Heart left ventricle (tissue), 13 donors: ENCODE data around the gene GFI1B.

Experiments used
- CTCF ChIP-seq, 12 donors: fragments of 200-600 bp; sonication (generic) in 4 of 12; IDR thresholded peaks; one replicate each; pipeline versions ENCODE4 v1.5.0 to v1.8.0; 2018 to 2022; ENCODE audit warnings: antibody characterized with exemption in 12 of 12, mild to moderate bottlenecking in 5 of 12
- POLR2A ChIP-seq, 2 donors: fragments of 450-650 bp; IDR thresholded peaks; one replicate each; pipeline ENCODE4 v1.6.1; 2017; ENCODE audit warnings: antibody characterized with exemption in 2 of 2, mild to moderate bottlenecking in 2 of 2, moderate library complexity in 2 of 2
- donor health status: ischemic (EF 13 %, LVEDD 7.1; RV severe dilation, severe dysfunction).
- donor health status: DM: no; HTN: yes; CAD: no.
- donor health status: DM: no; HTN: no; CAD: no.
- donor health status: ischemic (EF 25% LVEDD 6.9; RV normal size, moderate dysfunction).
- donor health status: ischemic (EF 25% LVEDD 5.7; RV mildly dilated, moderate dysfunction).
- donor health status: ischemic (EF 35%, LVEDD 5.7; RV mildly dilated, moderate dysfunction).
- donor health status: nonischemic (EF 11% LVEDD 7.7; RV severe dilation, severe dysfunction).
- donor health status: DM: yes; HTN: yes; CAD: no.
- donor health status: PGD.
- donor health status: ischemic (EF 29% LVEDD 5.4; RV normal size, mild dysfunction).
- donor health status: nonischemic (EF 23%, LVEDD 6.1; RV moderate dilation, normal function).

GRCh38 chr9:132955123-132955522 lies 23.4 kb upstream of the GFI1B start:
- no peak for TF ChIP-seq POLR2A (IDR thresholded peaks at IDR 0.05)
- no peak for TF ChIP-seq CTCF (IDR thresholded peaks at IDR 0.05)
